T-helper 2 cell (primary cell): Measurements from ENCODE around the gene GDF2.

ENCODE experiments used
- DNase-seq, 5 experiments: peaks; one replicate each; pipeline versions ENCODE4 v3.0.0 to v3.0.0-alpha.2; 2012 to 2022

The GDF2 gene

GRCh38 chr10:47294057-47294456, 28.2 kb upstream of the GDF2 start:
- no peak for DNase-seq

- no peak for DNase-seq
Observed at GRCh38 chr10:47294501-47294900, 27.8 kb upstream of the GDF2 start.

DNA sequence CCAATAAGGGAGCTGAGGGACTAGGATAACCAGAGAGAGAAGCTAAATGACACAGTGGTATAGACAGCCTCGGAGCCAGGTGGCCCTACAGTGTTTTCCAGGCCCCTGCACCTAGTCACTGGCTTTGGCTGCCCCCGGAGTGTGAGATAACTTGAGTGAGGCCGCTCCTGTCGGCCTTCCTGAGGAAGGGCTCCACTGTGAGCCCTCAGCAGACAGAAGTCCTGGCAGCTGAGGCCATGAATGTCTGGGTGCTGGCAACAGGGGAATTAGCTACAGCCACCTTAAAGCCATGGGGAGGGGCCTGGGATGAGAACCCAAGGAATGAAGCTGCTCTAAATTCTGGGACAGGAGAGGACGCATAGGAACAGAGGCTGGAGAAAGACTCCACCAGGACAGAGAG, 26.8 kb upstream of the GDF2 start:
- no peak for DNase-seq

DNA sequence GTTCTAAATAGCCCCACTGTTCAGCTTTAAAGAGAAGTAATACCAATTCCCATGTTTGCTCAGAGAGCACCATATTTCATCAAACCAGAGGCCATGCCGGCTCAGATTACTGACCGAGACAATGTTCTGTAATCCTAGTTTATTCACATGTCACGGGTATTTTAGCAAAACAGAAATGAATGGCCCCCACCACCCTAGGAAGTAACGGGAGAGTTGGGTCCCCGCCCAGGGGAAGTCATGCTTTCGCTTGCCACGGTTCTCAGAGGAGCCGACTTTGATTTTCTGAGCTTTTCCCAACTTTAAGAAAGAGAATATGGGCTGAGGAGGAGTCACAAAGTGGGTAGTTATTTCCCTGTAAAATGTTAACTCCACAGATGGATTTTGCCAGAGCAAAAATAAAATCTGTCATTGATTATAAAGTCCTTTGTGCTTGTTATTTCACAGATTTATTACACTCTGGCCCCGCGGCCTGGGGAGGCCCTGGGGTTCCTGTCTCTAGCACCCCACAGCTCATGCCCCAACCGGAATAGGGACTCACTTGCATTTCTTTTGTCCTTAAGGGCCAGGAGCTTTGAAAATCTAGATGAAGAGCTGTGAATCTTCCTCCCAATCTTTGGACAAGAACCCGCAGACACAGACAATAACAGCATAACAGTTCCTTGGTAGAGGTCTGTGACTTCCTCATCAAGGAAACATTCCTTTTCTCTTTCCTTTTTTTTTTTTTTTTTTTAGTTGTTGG, 25.9 kb upstream of the GDF2 start:
- DNase-seq = no peak

DNA sequence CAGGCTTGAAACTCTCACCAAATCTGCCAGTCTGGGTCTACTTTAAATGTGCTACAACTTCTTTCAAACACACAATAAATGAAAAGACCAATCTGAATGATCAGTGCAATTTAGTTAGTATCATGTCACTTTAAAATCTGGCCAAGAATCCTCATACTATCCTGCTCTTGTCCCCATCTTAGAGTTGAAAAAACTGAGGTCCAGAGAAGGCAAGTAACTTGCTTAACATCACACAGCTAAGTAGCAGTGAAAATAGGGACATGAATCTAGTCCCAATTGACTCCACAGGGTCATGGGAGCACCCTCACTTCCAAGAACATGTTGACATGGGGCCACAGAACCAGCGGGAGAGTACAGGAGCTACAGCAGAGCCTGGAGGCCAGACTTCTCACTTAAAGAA, 25.3 kb upstream of the GDF2 start:
- DNase-seq = no peak

GRCh38 chr10:47297866-47298540, 24.3 kb upstream of the GDF2 start:
- DNase-seq = no peak

DNA sequence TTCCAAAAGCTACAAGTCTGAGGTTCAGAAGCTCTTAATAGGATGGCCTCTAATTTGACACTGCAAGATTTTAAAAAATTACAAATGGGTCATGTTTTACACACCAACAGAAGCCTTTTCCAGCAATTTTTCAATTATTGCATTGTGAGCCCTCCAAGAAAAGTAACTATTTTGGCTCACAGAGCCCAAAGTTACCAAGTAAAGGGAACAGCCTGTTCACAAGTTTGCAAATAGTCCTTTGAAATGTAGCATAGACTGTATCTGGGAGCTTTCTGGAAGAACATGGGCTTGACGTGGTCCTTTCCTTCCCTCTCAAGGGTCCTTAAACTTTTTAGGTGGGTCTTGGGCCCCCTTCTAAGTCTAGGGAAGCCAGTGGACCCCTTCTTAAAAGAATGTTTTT, 23.5 kb upstream of the GDF2 start:
- no peak for DNase-seq

DNA sequence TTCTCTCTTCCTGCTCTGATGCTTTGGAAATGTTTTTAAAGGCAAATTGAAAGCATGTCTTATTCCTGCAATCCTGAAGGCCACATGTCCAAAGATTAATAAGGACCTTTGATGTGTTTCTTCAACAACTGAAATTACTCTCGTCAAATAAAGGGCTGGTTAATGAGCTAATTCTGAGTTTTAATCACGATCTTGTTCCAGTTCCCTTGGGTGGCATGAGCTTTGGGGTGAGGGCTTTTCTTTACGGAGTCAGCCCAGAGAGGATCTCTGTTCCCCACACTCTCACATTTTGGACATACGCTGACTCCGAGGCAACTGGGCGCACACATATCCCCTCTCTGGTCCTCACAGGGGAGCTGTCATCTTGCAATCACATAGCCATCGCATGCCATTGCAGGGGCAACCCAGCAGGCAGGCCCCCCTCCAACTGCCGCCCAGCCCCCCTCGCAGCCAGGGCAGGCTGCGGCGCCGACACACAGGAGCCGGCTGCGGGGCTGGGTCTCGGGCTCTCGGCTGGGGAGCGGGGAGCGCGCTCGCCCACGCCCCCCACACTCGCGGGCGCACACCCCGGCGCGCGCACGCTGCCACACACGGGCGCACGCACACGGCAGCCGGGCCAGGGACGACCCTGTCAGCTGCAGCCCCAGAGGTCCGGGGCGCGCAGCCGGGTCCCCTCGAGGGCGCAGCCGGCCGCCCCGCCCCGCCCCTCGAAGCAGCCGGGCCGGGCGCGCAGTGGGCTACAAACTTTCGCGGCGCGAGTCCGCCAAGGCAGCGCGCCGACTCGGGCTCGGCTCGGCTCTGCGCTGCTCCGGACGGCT, 22.4 kb upstream of the GDF2 start, which contains the start of gene GDF10:
GDF10 (plus strand) TSS at position 587 of the 818 bp plus-strand sequence. CDS start 455 bp downstream, outside the sequence.
- no peak for DNase-seq

GRCh38 chr10:47300429-47300931, 21.8 kb upstream of the GDF2 start:
- no peak for DNase-seq

DNA sequence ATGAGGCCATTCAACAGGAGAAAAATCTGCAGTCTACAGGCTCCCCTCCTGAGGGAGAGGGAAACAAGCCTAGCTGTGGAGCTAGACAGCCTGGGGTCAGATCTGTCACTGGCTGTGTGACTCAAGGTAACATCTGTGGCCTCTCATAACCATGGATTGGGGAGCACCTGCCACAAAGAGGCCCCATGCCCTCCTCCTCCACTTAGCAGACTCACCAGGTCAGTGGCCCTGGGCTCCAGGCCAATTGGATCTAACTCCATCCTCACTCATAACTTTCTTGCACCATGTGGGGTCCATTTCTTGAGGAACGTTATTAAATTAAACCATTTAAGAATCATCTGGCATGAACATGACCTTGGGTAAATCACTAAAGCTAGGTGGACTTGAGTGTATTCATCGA, 20.4 kb upstream of the GDF2 start:
- DNase-seq = no peak

DNA sequence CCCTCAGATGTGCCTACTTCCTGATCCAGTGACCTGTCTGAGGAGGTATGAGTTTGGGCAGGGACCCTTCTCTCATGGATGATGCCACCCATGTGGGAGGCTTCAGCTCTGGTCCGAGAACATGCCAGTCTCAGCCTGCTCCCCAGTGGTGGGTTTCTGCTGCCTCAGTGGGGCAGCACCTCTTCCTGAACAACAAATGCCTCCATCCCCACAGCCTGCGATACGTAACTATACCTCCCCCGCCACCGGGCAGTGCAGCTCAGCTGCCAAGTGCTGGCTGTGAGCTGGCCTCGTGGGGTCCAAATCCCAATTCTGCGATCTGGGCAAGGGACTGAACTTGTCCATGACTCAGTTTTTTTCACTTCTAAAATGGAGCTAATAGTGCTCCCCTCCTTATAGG, 19.1 kb upstream of the GDF2 start:
- DNase-seq = no peak

- DNase-seq = no peak
Observed at GRCh38 chr10:47303866-47304265, 18.4 kb upstream of the GDF2 start.

DNA sequence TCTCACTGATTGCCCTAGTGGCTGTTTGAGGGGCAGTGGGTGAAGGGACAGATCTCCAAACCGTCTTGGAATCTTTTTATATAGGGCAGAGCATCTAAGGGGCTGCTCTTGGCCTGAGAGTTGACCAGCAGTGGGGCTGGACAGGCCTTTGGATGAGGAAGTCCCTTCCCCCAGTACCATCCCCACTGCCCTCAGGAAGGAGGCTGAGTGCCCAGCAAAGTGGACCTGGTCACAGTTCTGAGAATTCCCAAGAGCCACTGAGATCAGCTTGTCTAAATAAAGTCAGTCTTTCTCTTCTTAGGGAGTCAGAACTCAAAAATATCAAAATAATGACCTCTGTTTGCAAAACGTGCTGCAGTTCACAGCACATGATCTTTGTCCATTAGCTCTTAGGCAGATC, 16.7 kb upstream of the GDF2 start:
- DNase-seq = no peak

DNA sequence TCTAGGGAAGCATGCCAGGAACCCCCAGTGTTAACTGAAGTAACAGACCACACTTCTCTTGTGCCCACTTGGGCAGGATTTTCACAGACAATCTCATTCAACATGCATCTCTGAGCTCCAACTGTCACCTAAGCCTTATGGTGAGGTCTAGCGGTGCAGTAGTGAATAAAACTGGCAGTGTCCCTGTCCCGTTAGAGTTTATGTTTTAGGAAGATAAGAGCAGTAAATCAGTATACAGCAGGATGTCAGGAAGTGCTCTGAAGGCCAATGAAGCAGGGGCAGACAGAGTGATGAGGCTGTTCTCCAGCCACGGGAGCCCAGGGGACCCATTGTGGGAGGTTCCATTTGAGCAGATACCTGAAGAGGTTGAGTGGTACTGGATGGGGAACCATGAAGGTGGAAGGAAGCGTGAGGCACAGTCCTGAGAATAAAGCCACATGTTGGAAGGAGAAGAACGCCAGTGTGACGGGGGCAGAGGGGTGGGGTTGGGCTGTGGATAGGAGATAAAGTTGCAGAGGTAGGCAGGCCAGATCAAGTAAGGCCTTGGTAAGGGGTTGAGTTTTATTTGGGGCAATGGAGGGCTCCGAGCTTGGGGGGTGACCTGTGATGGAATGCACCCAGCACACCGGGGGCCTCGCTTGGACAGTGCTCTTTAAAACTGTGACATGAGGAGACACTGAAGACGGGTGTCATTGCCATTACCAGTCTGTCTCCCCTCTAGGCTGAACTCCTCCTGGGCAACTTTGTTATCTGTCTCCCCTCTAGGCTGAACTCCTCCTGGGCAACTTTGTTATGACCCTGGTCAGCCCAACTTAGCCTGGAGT, 15.7 kb upstream of the GDF2 start:
- DNase-seq = no peak

DNA sequence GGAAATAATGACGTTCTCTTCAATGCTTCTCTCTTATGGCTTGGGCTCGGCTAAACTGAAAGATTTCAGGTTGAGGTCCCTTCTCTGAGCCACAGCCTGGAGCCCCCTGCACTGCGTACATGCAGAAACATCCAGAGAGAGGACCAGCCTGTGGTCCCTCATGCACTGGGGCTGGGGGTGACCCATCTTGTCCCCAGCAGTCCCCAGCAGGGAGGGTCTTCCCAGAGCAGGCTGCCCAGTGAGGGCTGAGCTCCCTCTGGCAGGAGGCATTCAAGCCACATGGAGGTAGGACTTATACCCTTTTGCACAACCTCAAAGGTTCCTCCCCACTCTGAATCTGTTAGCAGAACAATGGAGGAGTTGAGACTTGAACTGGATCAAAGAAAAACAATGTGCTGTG, 14.9 kb upstream of the GDF2 start:
- DNase-seq = no peak

- no peak for DNase-seq
Observed at GRCh38 chr10:47308775-47309174, 13.5 kb upstream of the GDF2 start.

DNA sequence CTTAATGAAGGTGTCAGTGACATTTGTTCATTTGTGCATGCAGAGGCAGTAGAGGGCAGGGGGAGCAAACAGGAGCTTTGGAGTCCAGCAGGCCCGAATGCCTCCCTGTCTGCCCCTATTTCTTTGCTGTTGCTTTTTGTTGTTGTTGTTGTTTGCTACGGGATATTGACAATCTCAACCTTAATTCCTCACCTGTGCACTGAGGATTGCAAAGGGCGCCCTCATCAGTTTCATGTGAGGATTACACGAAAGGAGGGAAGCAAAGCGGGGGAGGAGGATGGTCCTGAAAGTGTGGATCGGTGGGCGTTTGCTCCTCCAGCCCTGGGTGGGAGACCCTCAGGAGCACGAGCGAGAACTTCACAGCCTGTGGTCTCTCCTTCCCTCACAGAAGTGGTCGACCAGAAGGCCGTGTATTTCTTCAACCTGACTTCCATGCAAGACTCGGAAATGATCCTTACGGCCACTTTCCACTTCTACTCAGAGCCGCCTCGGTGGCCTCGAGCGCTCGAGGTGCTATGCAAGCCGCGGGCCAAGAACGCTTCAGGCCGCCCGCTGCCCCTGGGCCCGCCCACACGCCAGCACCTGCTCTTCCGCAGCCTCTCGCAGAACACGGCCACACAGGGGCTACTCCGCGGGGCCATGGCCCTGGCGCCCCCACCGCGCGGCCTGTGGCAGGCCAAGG, 12.7 kb upstream of the GDF2 start:
- peak in 1 of 5 experiments; percentile 36 for DNase-seq

- DNase-seq = no peak
Observed at GRCh38 chr10:47310090-47310505, 12.2 kb upstream of the GDF2 start.

GRCh38 chr10:47311193-47311931, 10.9 kb upstream of the GDF2 start:
- DNase-seq = peak in 3 of 5 experiments; percentile 32 to 94 (median 42)

GRCh38 chr10:47311932-47312662, 10.2 kb upstream of the GDF2 start:
- peak; percentile 49 to 90 (median 72) for DNase-seq
